IPS-18c (cell line): ENCODE measurements around the gene KNG1.
"Not testable (repeated sequence)": the region's sequence is repeated elsewhere in the genome, so short reads cannot be mapped to it uniquely, and the experiment has no call there.

Source experiments
- H3K4me3 ChIP-seq: 2 replicates; pipeline ENCODE4 v1.7.0; 2013; ENCODE audit warnings: low read depth, mild to moderate bottlenecking, low read length, moderate library complexity; ENCODE audit not compliant: insufficient read depth
- H3K9me3 ChIP-seq: one replicate; pipeline ENCODE4 v1.6.1; 2013; ENCODE audit warnings: mild to moderate bottlenecking, low read length, moderate library complexity; ENCODE audit not compliant: control insufficient read depth, insufficient read depth

Gene KNG1

DNA sequence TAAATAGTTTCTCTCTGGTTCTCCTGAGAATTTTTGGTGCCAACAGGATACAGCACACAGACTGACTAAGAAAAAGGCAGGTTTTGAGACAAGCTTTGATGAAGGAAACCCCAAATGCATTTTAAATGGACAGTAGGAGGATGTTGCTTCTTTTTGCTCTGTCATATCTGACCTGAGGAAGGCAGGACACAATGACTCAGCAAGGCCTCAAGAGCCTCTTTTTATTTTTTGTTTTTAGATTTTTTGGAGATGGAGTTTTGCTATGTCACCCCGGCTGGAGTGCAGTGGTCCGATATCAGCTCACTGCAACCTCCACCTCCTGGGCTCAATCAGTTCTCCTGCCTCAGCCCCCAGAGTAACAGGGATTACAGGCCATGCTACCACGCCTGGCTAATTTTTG, 16.9 kb upstream of the KNG1 start:
- no peak overlapping the region for H3K4me3 ChIP-seq
- H3K9me3 ChIP-seq, result no peaks in the 10 kb centered on the region

DNA sequence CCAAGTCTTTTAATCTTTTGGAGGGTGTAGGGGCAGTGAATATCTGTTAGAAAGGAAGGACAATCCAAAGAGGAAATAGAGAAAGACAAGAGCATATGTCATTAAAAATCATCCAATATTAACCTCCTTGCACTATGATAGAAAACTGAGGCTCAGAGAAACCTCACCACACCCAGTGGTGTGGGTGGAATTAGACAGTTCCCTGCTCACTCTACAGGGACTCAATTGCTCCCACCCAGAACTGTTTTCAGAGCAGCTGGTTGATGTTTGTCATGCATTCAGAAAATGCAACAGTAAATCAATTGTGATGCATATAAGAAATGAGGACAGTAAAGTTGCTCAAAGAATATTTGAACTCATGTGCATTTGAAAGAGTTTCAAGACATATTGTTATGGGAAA, 14.7 kb upstream of the KNG1 start:
- not testable (repeated sequence) for H3K4me3 ChIP-seq, H3K9me3 ChIP-seq

- no peaks in the 10 kb centered on the region for H3K9me3 ChIP-seq
These were observed 11.0 kb upstream of the KNG1 start for GRCh38 chr3:186705882-186706780.

DNA sequence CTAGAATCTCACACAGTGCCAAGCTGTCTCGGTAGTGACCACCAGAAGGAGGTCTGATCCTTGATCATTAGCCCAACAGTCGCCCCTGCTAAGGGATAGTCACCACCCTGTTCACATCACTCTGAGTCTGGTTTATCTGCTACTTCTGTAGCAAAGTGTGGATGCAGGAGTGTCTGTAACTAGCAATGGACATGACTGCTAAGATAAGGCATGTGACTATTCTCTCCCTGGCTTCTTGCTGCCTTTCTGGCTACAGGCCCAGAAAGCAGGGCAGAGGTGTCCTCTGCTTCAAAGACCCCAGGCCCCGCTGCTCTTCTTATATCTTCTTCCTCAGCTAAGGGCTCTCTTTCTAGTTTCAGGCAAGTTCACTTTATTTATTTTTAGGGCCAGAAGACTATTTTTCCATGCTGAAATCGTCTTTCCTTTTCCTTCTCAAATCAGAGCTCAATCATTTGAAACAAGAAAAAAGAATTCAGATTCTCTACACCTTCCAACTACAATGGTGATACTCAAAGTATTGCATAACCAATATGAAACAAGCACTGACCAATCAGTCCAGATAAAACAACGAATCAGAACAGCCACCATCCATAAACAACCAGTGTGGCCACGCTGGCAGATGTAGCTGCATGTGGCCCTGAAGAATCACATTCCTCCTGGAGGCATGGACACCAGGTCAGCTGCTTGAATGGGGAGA, 8.0 kb upstream of the KNG1 start:
- H3K4me3 ChIP-seq, result no peak overlapping the region

More at GRCh38 chr3:186705882-186706780, 11.0 kb upstream of the KNG1 start:
- H3K4me3 ChIP-seq, result no peak overlapping the region

GRCh38 chr3:186710694-186711093, 6.5 kb upstream of the KNG1 start:
- H3K4me3 ChIP-seq, H3K9me3 ChIP-seq: not testable (repeated sequence)

More for the DNA sequence above, 8.0 kb upstream of the KNG1 start:
- H3K9me3 ChIP-seq, result no peaks in the 10 kb centered on the region

- no peak overlapping the region for H3K4me3 ChIP-seq
- no peaks in the 10 kb centered on the region for H3K9me3 ChIP-seq
These were observed 3.7 kb upstream of the KNG1 start for GRCh38 chr3:186713499-186713898.

GRCh38 chr3:186719945-186720739, 3.0 kb downstream of the KNG1 start:
- Histone ChIP-seq H3K9me3 (no peaks in the 10 kb centered on the region), H3K4me3 (no peak overlapping the region)

DNA sequence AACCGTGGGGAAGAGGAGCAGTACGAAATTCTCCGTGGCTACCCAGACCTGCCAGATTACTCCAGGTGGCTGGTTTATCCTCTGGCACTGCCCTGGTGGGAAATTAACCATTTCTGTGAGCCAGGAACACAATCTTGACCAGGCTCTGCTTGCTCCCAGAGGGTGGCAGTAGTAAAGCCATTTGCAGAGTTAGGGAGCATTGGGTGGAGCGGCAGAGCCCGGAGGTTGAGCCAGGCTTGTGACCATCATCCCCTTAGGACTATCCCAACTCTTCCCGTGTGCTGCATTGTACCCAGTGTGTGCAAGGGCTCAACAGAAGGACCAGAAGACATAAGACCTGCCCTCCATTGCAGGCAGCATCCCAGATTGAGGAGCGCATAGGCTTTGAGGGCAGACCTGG, 5.3 kb downstream of the KNG1 start:
- Histone ChIP-seq H3K9me3 (no peaks in the 10 kb centered on the region), H3K4me3 (no peak overlapping the region)

DNA sequence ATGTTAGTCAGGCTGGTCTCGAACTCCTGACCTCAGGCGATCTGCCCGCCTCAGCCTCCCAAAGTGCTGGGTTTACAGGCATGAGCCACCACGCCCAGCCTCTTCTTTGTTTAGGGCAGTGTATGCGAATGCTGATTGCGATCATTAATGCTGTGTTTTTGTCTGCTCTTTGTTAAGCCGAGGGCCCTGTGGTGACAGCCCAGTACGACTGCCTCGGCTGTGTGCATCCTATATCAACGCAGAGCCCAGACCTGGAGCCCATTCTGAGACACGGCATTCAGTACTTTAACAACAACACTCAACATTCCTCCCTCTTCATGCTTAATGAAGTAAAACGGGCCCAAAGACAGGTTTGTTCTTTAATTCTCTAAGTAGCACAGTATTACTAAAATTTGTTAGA, 7.8 kb downstream of the KNG1 start:
- Histone ChIP-seq H3K9me3 (no peaks in the 10 kb centered on the region), H3K4me3 (no peak overlapping the region)

DNA sequence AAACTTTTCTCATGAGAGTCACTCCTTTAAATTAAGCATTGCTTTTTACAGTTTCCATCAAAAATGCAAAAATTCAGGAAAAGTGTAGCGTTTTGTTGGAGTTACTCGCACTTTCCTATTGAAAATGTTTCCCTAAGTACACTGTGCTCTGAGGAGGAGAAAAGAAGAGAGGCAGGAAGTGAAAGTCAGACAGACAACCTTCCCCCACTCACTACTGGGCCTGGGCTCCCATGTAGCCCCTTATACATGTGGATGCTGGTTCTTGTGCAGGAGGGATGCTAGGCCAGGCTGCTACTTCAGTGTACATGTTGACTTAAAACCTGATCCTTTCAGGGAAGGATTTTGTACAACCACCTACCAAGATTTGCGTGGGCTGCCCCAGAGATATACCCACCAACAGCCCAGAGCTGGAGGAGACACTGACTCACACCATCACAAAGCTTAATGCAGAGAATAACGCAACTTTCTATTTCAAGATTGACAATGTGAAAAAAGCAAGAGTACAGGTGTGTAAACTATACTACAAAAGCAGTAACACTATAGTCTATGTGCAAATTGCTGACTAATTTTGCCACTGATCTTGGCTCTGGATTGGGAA, 15.1 kb downstream of the KNG1 start:
- H3K9me3 ChIP-seq, result no peaks in the 10 kb centered on the region
- no peak overlapping the region for H3K4me3 ChIP-seq

- no peaks in the 10 kb centered on the region for H3K9me3 ChIP-seq
- no peak overlapping the region for H3K4me3 ChIP-seq
These were observed 25.6 kb downstream of the KNG1 start for GRCh38 chr3:186742618-186743380.

DNA sequence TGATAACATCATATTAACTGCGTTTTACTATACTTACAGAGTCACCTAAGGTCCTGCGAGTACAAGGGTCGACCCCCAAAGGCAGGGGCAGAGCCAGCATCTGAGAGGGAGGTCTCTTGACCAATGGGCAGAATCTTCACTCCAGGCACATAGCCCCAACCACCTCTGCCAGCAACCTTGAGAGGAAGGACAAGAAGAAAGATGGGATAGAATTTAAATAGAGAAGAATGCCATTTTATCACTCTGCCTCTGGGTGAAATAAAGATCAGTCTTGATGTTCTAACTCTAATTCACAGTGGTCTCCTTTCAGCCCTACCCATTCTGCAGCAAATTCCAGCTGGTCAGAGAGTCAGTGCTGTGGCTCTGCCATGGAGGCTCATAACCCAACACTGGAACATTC, 26.5 kb downstream of the KNG1 start:
- Histone ChIP-seq H3K4me3 (no peak overlapping the region), H3K9me3 (no peaks in the 10 kb centered on the region)

DNA sequence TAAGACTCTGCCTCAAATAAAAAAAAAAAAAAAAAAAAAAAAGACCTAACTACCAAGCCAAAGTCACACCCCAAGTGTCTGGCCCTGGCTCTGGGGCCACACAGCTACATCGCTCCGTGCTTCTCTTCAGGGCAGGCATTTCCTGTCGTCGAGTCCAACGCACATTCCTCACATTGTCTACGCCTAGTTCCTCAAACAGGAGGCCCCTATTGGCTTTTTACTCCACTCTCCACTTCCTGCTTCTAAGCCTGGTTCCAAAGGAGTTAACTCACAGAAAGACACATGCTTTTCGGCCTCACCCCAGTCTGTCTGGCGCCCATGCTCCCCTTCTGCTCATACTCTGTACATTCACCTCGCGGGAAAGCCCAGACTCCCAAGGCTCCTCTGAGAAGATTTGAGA, 28.8 kb downstream of the KNG1 start:
- Histone ChIP-seq H3K9me3 (no peaks in the 10 kb centered on the region), H3K4me3 (no peak overlapping the region)

DNA sequence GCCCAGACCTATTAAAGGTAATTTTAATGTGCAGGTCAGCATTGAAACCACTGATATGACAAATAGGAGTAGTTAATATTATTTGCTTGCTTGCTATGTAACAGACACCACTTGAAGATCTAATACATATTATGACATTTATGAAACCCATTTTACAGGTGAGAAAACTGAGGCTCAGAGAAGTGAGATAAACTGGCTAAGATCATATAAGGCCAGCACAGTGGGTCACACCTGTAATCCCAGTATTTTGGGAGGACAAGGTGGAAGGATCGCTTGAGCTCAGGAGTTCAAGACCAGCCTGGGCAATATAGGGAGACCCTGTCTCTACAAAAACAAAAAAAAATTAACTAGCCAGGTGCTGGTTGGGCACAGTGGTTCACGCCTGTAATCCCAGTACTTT, 33.2 kb downstream of the KNG1 start:
- no peak overlapping the region for H3K4me3 ChIP-seq
- H3K9me3 ChIP-seq, result no peaks in the 10 kb centered on the region

- H3K9me3 ChIP-seq, result no peaks in the 10 kb centered on the region
These were observed 34.3 kb downstream of the KNG1 start for GRCh38 chr3:186751480-186751879.

DNA sequence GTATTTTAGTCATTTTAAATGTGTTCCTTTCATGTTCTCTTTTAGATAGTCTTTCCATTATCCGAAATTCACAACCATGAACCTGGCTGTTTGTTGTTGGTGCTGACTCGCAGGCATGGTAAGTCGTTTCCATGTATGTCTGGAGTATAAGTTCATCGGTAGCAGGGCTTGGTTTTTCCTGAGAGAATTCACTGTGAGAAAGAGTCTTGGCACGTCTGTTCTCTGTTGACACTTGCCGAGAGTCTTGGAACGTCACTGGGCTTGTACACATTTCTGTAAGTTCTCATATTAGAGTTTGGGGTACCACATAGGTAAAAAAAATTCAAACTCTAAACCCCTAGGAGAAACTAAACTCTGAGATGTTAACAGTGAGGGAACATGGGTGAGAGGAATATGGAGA, 36.8 kb downstream of the KNG1 start:
- no peaks in the 10 kb centered on the region for H3K9me3 ChIP-seq
- no peak overlapping the region for H3K4me3 ChIP-seq

More at GRCh38 chr3:186751480-186751879, 34.3 kb downstream of the KNG1 start:
- no peak overlapping the region for H3K4me3 ChIP-seq

GRCh38 chr3:186754871-186755270, 37.7 kb downstream of the KNG1 start:
- no peak overlapping the region for H3K4me3 ChIP-seq
- H3K9me3 ChIP-seq, result no peaks in the 10 kb centered on the region
